Endothelial cell of umbilical vein (primary cell): ENCODE measurements around the gene SUSD2. TPM values are rescaled to one million over a fixed set of nuclear protein-coding genes. Genes with fewer than 3 reads are reported as not detected.
"Not testable (repeated sequence)": the region's sequence is repeated elsewhere in the genome, so short reads cannot be mapped to it uniquely, and the experiment has no call there.

ENCODE experiments used
- BruUV-seq: library from RNA; stranded (reverse); fragments of 400-500 nt; replicated peaks from 2 replicates; lab custom pipeline; 2021; lab: Mats Ljungman, UMichigan
- CTCF ChIA-PET: fragments of 300-600, 350-600 bp; sonication (Branson Sonifier 250); formaldehyde crosslinking; loops from one replicate; lab custom pipeline; 2021; ENCODE audit warnings: antibody characterized with exemption, inconsistent platforms; lab: Charles Lee
- POLR2A ChIA-PET: fragments of 300-600, 350-600 bp; sonication (Branson Sonifier 250); formaldehyde crosslinking; loops from one replicate; lab custom pipeline; 2021; ENCODE audit warnings: antibody characterized with exemption, inconsistent platforms; lab: Charles Lee
- DNase-seq: peaks from one replicate; pipeline ENCODE4 v3.0.0-alpha.2; 2011; ENCODE audit warnings: low read depth, low spot score
- FAIRE-seq: peaks from 2 replicates; lab custom pipeline; 2011; peaks lifted over from hg19 to GRCh38; lab: Jason Lieb, UNC
- H2AFZ ChIP-seq: 2 replicates; pipeline ENCODE4 v1.6.0; 2012; ENCODE audit warnings: low read depth, low read length, control low read depth, inconsistent platforms
- H3K27ac ChIP-seq: 2 replicates; pipeline ENCODE4 v1.5.1; 2011; ENCODE audit warnings: low read depth, mild to moderate bottlenecking, control low read depth, low read length, moderate library complexity; ENCODE audit not compliant: insufficient read depth
- H3K27me3 ChIP-seq, 2 experiments: 2 replicates each; pipeline versions ENCODE4 v1.6.0 to v1.6.1; 2011; ENCODE audit warnings: low read length in 2 of 2, mixed read lengths in 1 of 2; ENCODE audit not compliant: control insufficient read depth in 2 of 2, insufficient read depth in 2 of 2
- H3K36me3 ChIP-seq, 2 experiments: 2 replicates in 1 of 2; 3 replicates in 1 of 2; pipeline ENCODE4 v1.5.1; 2011; ENCODE audit warnings: low read length in 2 of 2, mild to moderate bottlenecking in 1 of 2, moderate library complexity in 1 of 2; ENCODE audit not compliant: control insufficient read depth in 2 of 2, insufficient read depth in 2 of 2; ENCODE audit errors: extremely low read depth in 1 of 2
- H3K4me1 ChIP-seq: 3 replicates; pipeline ENCODE4 v1.5.1; 2011; ENCODE audit warnings: mild to moderate bottlenecking, low read length; ENCODE audit not compliant: control insufficient read depth, insufficient read depth; ENCODE audit errors: extremely low read depth
- H3K4me2 ChIP-seq: 2 replicates; pipeline ENCODE4 v1.6.1; 2011; ENCODE audit warnings: low read length, control low read depth, mixed read lengths; ENCODE audit not compliant: insufficient read depth
- H3K4me3 ChIP-seq, 3 experiments: fragments of 200-600 bp in 1 of 3; sonication (generic), shearing (Covaris generic) in 1 of 3; replicated peaks in 1 of 3; 2 replicates each; pipeline ENCODE4 v1.5.1; 2011 to 2016; ENCODE audit warnings: control low read depth in 3 of 3, low read length in 3 of 3, mild to moderate bottlenecking in 2 of 3, inconsistent platforms in 1 of 3, low read depth in 1 of 3, moderate library complexity in 1 of 3; ENCODE audit not compliant: insufficient read depth in 1 of 3
- H3K79me2 ChIP-seq: 2 replicates; pipeline ENCODE4 v1.6.0; 2012; ENCODE audit warnings: low read length, inconsistent platforms; ENCODE audit not compliant: control insufficient read depth, insufficient read depth
- H3K9ac ChIP-seq: replicated peaks from 2 replicates; pipeline ENCODE3; 2011; ENCODE audit warnings: low read length, control low read depth; ENCODE audit not compliant: insufficient read depth; ENCODE audit errors: extremely low read depth
- H3K9me1 ChIP-seq: replicated peaks from 3 replicates; pipeline ENCODE4 v1.6.0; 2011; ENCODE audit warnings: mild to moderate bottlenecking, low read length; ENCODE audit not compliant: control insufficient read depth, insufficient read depth; ENCODE audit errors: extremely low read depth
- H3K9me3 ChIP-seq: replicated peaks from 2 replicates; pipeline ENCODE4 v1.5.1; 2012; ENCODE audit warnings: low read length, inconsistent platforms; ENCODE audit not compliant: control insufficient read depth, insufficient read depth
- H4K20me1 ChIP-seq: replicated peaks from 2 replicates; pipeline ENCODE3; 2011; ENCODE audit warnings: mild to moderate bottlenecking, low read length; ENCODE audit not compliant: control insufficient read depth, insufficient read depth; ENCODE audit errors: extremely low read depth
- EZH2 ChIP-seq: IDR thresholded peaks from 2 replicates; pipeline ENCODE4 v1.6.1; 2012; ENCODE audit warnings: borderline replicate concordance, low read depth, mild to moderate bottlenecking, moderate library complexity, low read length, inconsistent platforms; ENCODE audit not compliant: severe bottlenecking
- FOS ChIP-seq: IDR thresholded peaks from 2 replicates; pipeline ENCODE4 v1.6.1; 2011; ENCODE audit warnings: mild to moderate bottlenecking, low read length, moderate library complexity, borderline replicate concordance; ENCODE audit not compliant: insufficient read depth
- GATA2 ChIP-seq: IDR thresholded peaks from 2 replicates; pipeline ENCODE4 v1.7.0; 2011; ENCODE audit warnings: low read depth, mild to moderate bottlenecking, moderate library complexity, mixed read lengths, low read length; ENCODE audit not compliant: insufficient read length, insufficient read depth
- JUN ChIP-seq: IDR thresholded peaks from 2 replicates; pipeline ENCODE4 v1.6.1; 2011; ENCODE audit warnings: borderline replicate concordance, low read depth; ENCODE audit not compliant: insufficient read length, insufficient read depth
- MYC ChIP-seq: IDR thresholded peaks from one replicate; pipeline ENCODE4 v1.6.1; 2011; ENCODE audit warnings: mild to moderate bottlenecking, low read depth, low read length
- POLR2A ChIP-seq: IDR thresholded peaks from 2 replicates; pipeline ENCODE4 v1.6.1; 2012; ENCODE audit warnings: low read depth, mild to moderate bottlenecking, control low read depth, low read length
- POLR2AphosphoS5 ChIP-seq: IDR thresholded peaks from 2 replicates; pipeline ENCODE4 v1.6.1; 2012; ENCODE audit warnings: low read depth, mild to moderate bottlenecking, control low read depth, low read length, moderate library complexity; ENCODE audit not compliant: insufficient read depth
- dilution Hi-C: fragments of 300-500 bp; cut with MboI; formaldehyde crosslinking; loops from one replicate; pipeline ENCODE4 v1.15.0; 2019; ENCODE audit warnings: low sequenced_read_pairs; ENCODE audit not compliant: extremely low pct_ligation_motif_present
- intact Hi-C: fragments of 100-400 bp; cut with micrococcal nuclease; formaldehyde crosslinking; loops from one replicate; pipeline ENCODE4 v1.10.0; 2022
- polyA plus RNA-seq, 4 experiments: library from polyadenylated mRNA; depleted of rRNA in 3 of 4; stranded (reverse) in 3 of 4; unstranded in 1 of 4; fragments of >200 nt; gene quantifications; 2 replicates each; pipeline versions ENCODE4 v1.2.1 to v1.2.3, GENCODE V29; 2011 to 2012; ENCODE audit warnings: missing spikeins in 1 of 4
- total RNA-seq: library from RNA; stranded (reverse); gene quantifications from 2 replicates; pipeline ENCODE4 v1.2.3, GENCODE V29; 2021
- TF ChIP-seq, protein P1 (sequence below): IDR thresholded peaks from 2 replicates; pipeline ENCODE4 v1.6.1; 2011; ENCODE audit not compliant: insufficient read depth, insufficient read length
- TF ChIP-seq, protein P2 (sequence below), 2 donors: IDR thresholded peaks; 1 replicate in 1 of 2; 2 replicates in 1 of 2; pipeline ENCODE4 v1.5.1; 2011; ENCODE audit warnings: low read length in 2 of 2, mild to moderate bottlenecking in 2 of 2, moderate library complexity in 2 of 2, control low read depth in 1 of 2, inconsistent platforms in 1 of 2, low read depth in 1 of 2; ENCODE audit not compliant: insufficient read depth in 1 of 2; ENCODE audit errors: extremely low read depth in 1 of 2

The SUSD2 gene
- total and polyA plus RNA-seq, 2 donors (not counting 3 experiments of a cell fraction or from before 2014, with no cell fraction given), result 0.26 to 0.27 TPM

DNA sequence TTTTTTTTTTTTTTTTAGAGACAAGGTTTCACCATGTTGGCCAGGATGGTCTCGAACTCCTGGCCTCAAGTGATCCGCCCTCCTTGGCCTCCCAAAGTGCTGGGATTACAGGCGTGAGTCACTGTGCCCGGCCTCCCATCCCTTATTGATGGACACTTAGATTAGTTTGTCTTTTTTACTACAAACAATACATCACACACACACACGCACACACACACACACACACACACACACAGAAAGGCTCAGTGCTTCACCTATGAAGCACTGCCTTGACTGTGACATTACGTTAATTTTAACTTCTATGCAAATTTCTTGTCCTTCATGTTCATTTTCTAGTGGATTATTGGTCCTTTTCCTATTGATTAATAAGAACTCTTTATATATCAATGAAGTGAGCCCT, 44.8 kb upstream of the SUSD2 start:
- H3K4me1 ChIP-seq, H3K4me3 ChIP-seq, H3K4me2 ChIP-seq, H3K36me3 ChIP-seq, H2AFZ ChIP-seq, DNase-seq, H3K27me3 ChIP-seq, H3K79me2 ChIP-seq, BruUV-seq, FAIRE-seq, H3K9me3 ChIP-seq, H4K20me1 ChIP-seq, H3K27ac ChIP-seq, POLR2A ChIA-PET, H3K9ac ChIP-seq, intact Hi-C loops, H3K9me1 ChIP-seq, dilution Hi-C loops: not testable (repeated sequence)
- CTCF ChIA-PET, result interaction anchor here (1.0 to 1.9 kb wide), 4 partner anchors 11 to 28 kb away, joined by 3 to 9 read pairs (median 4); no protein-coding TSS in a partner anchor

DNA sequence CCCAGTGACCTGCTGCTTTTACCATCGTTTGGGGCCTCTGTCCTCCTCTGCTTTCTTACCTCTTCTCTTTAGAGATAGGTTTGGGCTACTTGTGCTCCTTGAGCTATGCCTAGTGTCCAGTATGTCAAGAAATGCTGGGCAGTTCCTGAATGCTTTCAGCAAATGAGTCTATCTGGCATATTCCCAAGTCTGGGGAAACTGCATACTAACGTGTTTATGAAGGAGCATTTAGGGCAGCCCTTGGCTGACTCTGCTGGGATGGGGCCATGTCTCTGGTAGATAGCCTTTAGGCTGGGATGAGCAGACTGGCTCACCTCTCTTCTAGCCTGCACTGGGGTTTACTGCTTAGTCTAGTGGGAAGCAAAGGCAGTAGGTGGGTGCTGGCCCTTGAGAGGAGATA, 43.7 kb upstream of the SUSD2 start:
- H3K9ac ChIP-seq, result no peak overlapping the region
- FAIRE-seq, result no peak
- no peak overlapping the region for H3K4me2 ChIP-seq

More for the DNA sequence above, 43.7 kb upstream of the SUSD2 start:
- H2AFZ ChIP-seq, result no peak overlapping the region
- CTCF ChIA-PET, result interaction anchor here (1.0 to 1.9 kb wide), 4 partner anchors 9 to 37 kb away, joined by 3 to 5 read pairs (median 4); no protein-coding TSS in a partner anchor
- H3K4me3 ChIP-seq, result no peak overlapping the region
- no peaks in the 10 kb centered on the region for H3K79me2 ChIP-seq
- H3K4me1 ChIP-seq, result no peaks in the 10 kb centered on the region
- H3K27ac ChIP-seq, result no peak overlapping the region
- dilution Hi-C loops, result no loop called here
- no peak for TF ChIP-seq JUN
- no peak for TF ChIP-seq FOS
- TF ChIP-seq, protein P1, sequence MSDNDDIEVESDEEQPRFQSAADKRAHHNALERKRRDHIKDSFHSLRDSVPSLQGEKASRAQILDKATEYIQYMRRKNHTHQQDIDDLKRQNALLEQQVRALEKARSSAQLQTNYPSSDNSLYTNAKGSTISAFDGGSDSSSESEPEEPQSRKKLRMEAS, result no peak
- no peak for TF ChIP-seq POLR2A
- no peak for TF ChIP-seq POLR2AphosphoS5
- TF ChIP-seq GATA2, result no peak
- no peak for TF ChIP-seq EZH2
- TF ChIP-seq, protein P2, sequence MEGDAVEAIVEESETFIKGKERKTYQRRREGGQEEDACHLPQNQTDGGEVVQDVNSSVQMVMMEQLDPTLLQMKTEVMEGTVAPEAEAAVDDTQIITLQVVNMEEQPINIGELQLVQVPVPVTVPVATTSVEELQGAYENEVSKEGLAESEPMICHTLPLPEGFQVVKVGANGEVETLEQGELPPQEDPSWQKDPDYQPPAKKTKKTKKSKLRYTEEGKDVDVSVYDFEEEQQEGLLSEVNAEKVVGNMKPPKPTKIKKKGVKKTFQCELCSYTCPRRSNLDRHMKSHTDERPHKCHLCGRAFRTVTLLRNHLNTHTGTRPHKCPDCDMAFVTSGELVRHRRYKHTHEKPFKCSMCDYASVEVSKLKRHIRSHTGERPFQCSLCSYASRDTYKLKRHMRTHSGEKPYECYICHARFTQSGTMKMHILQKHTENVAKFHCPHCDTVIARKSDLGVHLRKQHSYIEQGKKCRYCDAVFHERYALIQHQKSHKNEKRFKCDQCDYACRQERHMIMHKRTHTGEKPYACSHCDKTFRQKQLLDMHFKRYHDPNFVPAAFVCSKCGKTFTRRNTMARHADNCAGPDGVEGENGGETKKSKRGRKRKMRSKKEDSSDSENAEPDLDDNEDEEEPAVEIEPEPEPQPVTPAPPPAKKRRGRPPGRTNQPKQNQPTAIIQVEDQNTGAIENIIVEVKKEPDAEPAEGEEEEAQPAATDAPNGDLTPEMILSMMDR (IDR thresholded peaks at IDR 0.05; ENCODE audit: extremely low read depth in 1 of 2, insufficient read depth in 1 of 2, low read depth in 1 of 2, low read length in 2 of 2), result no peak
- TF ChIP-seq MYC, result no peak
- no peaks in the 10 kb centered on the region for H3K9me1 ChIP-seq
- H4K20me1 ChIP-seq, result no peaks in the 10 kb centered on the region
- no TSS peak for BruUV-seq
- intact Hi-C loops, result no loop called here
- DNase-seq, result peak; percentile 43
- no peaks in the 10 kb centered on the region for H3K27me3 ChIP-seq
- H3K9me3 ChIP-seq, result no peaks in the 10 kb centered on the region
- POLR2A ChIA-PET, result no interaction called here
- H3K36me3 ChIP-seq, result peaks cover 0 to 7% of the 10 kb centered on the region in 2 experiments
